Kidney (tissue), 14 donors: ENCODE measurements around the gene ATG101. TPM values are rescaled to one million over a fixed set of nuclear protein-coding genes. Genes with fewer than 3 reads are reported as not detected.

Experiments used
- DNase-seq, 5 donors: peaks; one replicate each; pipeline ENCODE4 v3.0.0-alpha.2; 2013 to 2020
- FAIRE-seq: peaks from 2 replicates; lab custom pipeline; 2012; peaks lifted over from hg19 to GRCh38; lab: Jason Lieb, UNC
- H3K27ac ChIP-seq, 2 donors: one replicate each; pipeline ENCODE4 v1.7.0; 2013; ENCODE audit warnings: low read depth in 2 of 2, low read length in 2 of 2, inconsistent platforms in 1 of 2
- H3K27me3 ChIP-seq: one replicate; pipeline ENCODE4 v1.7.1; 2013; ENCODE audit warnings: low read length, inconsistent platforms; ENCODE audit not compliant: control insufficient read depth, insufficient read depth
- H3K36me3 ChIP-seq, 3 donors: one replicate each; pipeline versions ENCODE4 v1.7.0 to v1.7.1; 2013; ENCODE audit warnings: low read length in 3 of 3, control low read depth in 1 of 3, inconsistent platforms in 1 of 3; ENCODE audit not compliant: insufficient read depth in 3 of 3, control insufficient read depth in 2 of 3
- H3K4me1 ChIP-seq, 3 donors: one replicate each; pipeline versions ENCODE4 v1.7.0 to v1.7.1; 2013; ENCODE audit warnings: low read length in 3 of 3, inconsistent platforms in 1 of 3, low read depth in 1 of 3; ENCODE audit not compliant: control insufficient read depth in 2 of 3, insufficient read depth in 2 of 3
- H3K4me3 ChIP-seq, 3 donors: one replicate each; pipeline versions ENCODE4 v1.7.0 to v1.8.1; 2013; ENCODE audit warnings: low read length in 3 of 3, control low read depth in 1 of 3, inconsistent platforms in 1 of 3
- H3K9ac ChIP-seq, 3 donors: one replicate each; pipeline versions ENCODE4 v1.7.0 to v1.7.1; 2013; ENCODE audit warnings: low read length in 3 of 3, control low read depth in 1 of 3, inconsistent platforms in 1 of 3
- H3K9me3 ChIP-seq, 3 donors: one replicate each; pipeline versions ENCODE4 v1.7.0 to v1.7.1; 2013; ENCODE audit warnings: low read length in 3 of 3, control low read depth in 1 of 3, inconsistent platforms in 1 of 3; ENCODE audit not compliant: control insufficient read depth in 2 of 3, insufficient read depth in 1 of 3
- CTCF ChIP-seq: IDR thresholded peaks from 3 replicates; pipeline ENCODE4 v1.5.1; 2012; ENCODE audit warnings: mild to moderate bottlenecking, moderate library complexity, borderline replicate concordance; ENCODE audit not compliant: insufficient read depth; ENCODE audit errors: extremely low read depth
- intact Hi-C: fragments of 100-400 bp; cut with DNase I; formaldehyde crosslinking; loops from one replicate; pipeline ENCODE4 v1.11.1; 2022
- polyA plus RNA-seq: library from polyadenylated mRNA; stranded (reverse); fragments of 350-450 nt; fragmentation: Illumina TruSeq; extraction: RNeasy Lipid Tissue Mini Kit (QIAGEN cat#74804); gene quantifications from one replicate; pipeline ENCODE4 v1.2.3, GENCODE V29; 2014; ENCODE audit warnings: low read depth, low replicate concordance; ENCODE audit not compliant: insufficient read depth
- total RNA-seq: library from RNA; stranded (reverse); fragmentation: NEBNext Ultra II Directional; extraction: Animal tissue kit (Norgen Biotek cat#: 25700); gene quantifications from one replicate; pipeline ENCODE4 v1.2.1, GENCODE V29; 2021
- donor health status: control.
- donor health status: control.
- donor health status: control.
- donor health status: control.
- donor health status: control.
- donor health status: DM: yes; HTN: yes; CAD: no.
- donor health status: Normal renal cell carcinoma (clear cell type).

ATG101 gene
- total and polyA plus RNA-seq, 2 donors from 2014 or later: 32.1 to 53.0 TPM

DNA sequence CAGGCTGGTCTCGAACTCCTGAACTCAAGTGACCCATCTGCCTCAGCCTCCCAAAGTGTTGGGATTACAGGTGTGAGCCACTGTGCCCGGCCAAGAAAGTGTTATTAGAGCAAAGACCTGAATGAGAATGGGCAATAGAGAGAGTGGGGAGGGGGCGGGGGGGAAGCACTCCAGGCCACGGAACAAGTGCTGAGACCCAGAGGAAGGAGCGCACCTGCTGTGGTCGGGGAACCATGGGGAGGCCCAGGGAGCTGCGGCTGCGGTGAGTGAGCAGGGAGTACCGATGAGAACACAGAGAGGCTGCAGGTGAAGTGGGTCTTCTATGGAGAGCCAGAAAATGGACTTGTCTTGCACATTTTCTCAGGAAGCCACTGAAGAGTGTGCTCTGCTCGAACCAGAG, 20.5 kb downstream of the ATG101 start:
- H3K9ac ChIP-seq: no peak overlapping the region
- no peaks in the 10 kb centered on the region for H3K9me3 ChIP-seq
- H3K27ac ChIP-seq: no peak overlapping the region
- no peak for FAIRE-seq
- no peaks in the 10 kb centered on the region for H3K36me3 ChIP-seq
- H3K27me3 ChIP-seq: no peaks in the 10 kb centered on the region
- H3K4me3 ChIP-seq: no peak overlapping the region
- peaks cover 0 to 4% (median 0%) of the 10 kb centered on the region in 3 donors for H3K4me1 ChIP-seq
- DNase-seq: no peak
- no peak for TF ChIP-seq CTCF
- intact Hi-C loops: no loop called here

DNA sequence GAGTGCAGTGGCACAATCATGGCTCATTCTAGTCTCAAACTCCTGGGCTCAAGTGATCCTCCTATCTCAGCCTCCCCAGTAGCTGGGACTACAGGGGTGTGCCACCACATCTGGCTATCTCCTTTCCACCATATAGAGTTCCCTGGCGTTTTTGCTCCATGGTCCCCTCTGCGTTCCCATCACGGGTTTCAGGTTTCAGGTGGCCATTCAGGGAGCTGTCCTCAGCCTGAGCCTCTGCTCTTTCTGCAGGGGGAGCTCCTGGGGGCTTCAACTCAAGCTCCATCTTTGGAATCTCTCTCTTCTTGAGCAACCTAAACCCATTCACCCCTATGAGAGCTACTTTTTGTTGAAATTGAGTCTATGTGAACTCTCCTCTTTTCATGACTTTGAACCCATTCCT, 21.3 kb downstream of the ATG101 start:
- FAIRE-seq (no peak), DNase-seq (no peak)
- peaks cover 0 to 4% (median 0%) of the 10 kb centered on the region in 3 donors for H3K4me1 ChIP-seq
- H3K4me3 ChIP-seq: no peak overlapping the region
- no peak for TF ChIP-seq CTCF
- H3K9me3 ChIP-seq: no peaks in the 10 kb centered on the region
- H3K9ac ChIP-seq: no peak overlapping the region
- intact Hi-C loops: no loop called here
- H3K27me3 ChIP-seq: no peaks in the 10 kb centered on the region
- H3K36me3 ChIP-seq: no peaks in the 10 kb centered on the region
- no peak overlapping the region for H3K27ac ChIP-seq

DNA sequence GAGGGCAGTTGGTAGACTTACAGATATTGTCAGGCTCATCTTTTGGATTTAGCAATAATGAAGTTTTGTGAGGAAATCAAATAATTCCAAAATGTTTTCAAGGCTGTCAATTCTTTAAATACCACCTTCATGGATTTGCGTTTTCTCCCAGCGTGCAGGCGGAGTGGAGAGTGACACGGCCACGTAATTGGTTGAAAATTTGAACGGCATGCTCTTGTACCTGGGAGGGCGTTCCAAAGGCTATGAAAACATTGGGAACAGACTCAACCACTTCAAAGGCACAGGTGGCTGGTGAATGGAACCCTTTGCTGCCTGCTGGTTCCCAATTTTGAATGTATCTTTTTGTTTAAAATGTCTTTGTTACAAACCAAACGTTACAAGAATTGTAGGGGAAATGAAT, 22.1 kb downstream of the ATG101 start:
- Histone ChIP-seq H3K4me1 (peaks cover 0 to 4% (median 0%) of the 10 kb centered on the region in 3 donors), H3K4me3 (no peak overlapping the region), H3K9ac (no peak overlapping the region), H3K36me3 (no peaks in the 10 kb centered on the region), H3K27me3 (no peaks in the 10 kb centered on the region), H3K9me3 (no peaks in the 10 kb centered on the region), H3K27ac (no peak overlapping the region)
- DNase-seq (no peak), FAIRE-seq (no peak)
- TF ChIP-seq CTCF: no peak
- intact Hi-C loops: no loop called here

GRCh38 chr12:52093346-52093745, 23.6 kb downstream of the ATG101 start:
- H3K36me3 ChIP-seq: no peaks in the 10 kb centered on the region
- DNase-seq: no peak
- H3K27ac ChIP-seq: peak overlapping the region; percentile 5 to 51

More at GRCh38 chr12:52093346-52093745, 23.6 kb downstream of the ATG101 start:
- no peaks in the 10 kb centered on the region for H3K9me3 ChIP-seq
- TF ChIP-seq CTCF: no peak
- intact Hi-C loops: no loop called here
- H3K4me1 ChIP-seq: peaks cover 0 to 4% (median 0%) of the 10 kb centered on the region in 3 donors
- no peak overlapping the region for H3K4me3 ChIP-seq
- no peaks in the 10 kb centered on the region for H3K27me3 ChIP-seq
- no peak overlapping the region for H3K9ac ChIP-seq
- no peak for FAIRE-seq
